GM18520 (cell line): Measurements from ENCODE around the gene ASTN2.

Experiments used
- ATAC-seq: cut with Tn5 transposase; IDR thresholded peaks from one replicate; pipeline ENCODE4 v1.9.1; 2021; ENCODE audit not compliant: unreplicated experiment

The ASTN2 gene

GRCh38 chr9:117303643-117304230 is 111.1 kb downstream of the ASTN2 start:
- ATAC-seq, result no peak

DNA sequence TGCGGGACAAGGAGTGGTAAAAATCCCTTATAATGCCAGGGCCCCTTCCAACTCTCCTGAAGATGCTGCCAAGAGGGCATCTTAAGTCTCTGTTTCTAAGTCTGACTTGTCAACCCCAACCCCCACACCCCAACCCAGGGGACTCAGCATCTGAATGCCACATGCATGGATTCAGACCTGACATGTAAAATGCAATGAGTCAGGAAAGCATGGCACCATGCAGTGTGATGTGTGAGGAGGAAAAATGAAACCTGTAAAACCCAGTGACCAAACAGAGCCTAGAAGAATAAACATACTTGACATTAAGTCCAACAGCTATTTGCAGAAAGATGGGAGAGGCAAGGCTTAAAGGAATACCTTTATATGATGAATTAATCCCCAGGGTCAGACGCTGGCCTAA is 112.4 kb downstream of the ASTN2 start:
- ATAC-seq, result no peak

DNA sequence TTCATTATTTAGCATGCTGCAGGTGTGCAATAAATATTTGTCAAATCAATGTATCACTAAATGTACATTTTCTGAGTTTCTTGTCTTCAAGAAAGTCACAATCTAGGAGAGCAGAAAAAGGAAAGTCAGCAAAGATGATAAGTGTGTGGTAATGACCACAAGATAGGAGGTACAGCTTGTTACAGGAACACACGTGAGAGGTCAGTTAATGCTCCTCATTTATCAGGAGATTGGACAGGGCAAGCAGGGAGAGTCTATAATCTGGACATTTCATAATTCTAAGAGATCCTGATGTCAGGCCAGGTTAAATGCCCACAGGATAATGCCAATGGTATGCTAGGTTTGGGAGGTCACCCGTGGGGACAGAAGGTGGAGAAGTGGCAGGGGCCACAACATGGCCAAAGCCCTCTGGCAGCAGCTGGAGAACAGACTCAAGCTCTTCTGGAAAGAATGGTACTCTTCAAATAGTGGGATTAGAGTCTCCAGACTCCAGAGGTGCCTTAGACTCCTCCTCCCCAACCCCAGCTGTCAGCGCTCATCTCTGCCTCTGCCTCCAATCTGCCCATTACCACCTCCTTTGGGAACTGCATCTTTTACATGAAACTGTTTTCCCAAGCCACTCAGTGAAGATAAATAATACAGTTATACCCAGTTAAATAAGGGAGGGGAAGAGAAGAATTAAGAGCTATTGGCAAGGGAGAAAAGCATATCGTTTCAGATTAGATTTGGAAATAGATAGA is 114.3 kb downstream of the ASTN2 start:
- no peak for ATAC-seq

DNA sequence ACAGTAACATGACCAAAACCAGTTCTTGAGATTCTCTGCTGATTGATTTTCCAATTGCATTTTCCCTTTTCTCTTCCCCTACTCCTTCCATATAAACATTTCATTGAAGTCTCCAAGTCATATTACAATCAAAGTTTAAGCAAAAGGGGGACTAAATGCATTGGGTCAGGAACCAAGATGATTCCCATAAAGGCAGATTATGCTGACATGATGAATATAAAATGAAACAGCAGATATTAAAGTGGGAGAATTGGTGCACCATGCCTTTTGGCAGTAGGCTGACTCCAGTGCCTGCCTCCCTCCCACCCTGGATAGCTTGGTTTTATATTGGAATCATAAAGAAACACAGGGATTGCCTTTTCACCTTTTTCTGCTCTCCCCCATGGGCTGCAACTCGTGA is 118.4 kb downstream of the ASTN2 start:
- no peak for ATAC-seq

- ATAC-seq, result no peak
Observed at GRCh38 chr9:117293206-117294114, 121.4 kb downstream of the ASTN2 start.

DNA sequence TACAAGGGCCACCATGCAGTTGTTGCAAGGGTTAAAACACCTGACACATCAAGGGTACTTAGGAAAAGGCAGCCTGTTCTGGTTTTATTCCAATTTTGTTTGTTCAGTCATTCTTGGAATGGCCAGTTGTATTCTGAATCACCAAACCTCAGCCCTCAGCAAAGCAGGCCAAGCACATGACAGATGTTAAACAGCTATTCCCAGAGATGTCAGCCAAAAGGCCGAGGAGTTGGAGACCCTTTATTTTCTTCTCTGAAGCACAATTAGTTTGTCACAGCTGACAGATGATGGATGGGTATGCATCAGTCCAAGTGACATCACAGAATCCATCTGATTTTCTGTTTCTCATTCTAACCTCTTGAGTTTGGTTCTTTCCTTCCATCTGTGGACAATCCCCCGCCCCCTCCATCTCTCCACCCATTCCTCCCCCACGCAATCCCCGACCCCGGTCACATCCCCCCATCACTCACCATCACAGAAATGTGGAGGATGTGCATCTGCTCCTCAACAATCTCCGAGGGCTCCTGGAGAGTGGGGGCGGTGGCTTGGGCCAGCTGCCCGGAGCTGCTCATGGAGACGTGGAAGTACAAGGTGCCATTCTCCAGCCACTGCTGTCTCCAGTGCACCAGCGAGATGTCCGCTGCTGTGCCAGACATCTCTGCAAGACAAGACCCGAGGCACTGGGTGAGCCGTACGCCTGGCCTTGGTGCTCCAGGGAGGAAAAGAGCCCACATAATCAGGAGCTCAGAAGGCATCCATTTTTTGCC is 123.8 kb downstream of the ASTN2 start:
- no peak for ATAC-seq

DNA sequence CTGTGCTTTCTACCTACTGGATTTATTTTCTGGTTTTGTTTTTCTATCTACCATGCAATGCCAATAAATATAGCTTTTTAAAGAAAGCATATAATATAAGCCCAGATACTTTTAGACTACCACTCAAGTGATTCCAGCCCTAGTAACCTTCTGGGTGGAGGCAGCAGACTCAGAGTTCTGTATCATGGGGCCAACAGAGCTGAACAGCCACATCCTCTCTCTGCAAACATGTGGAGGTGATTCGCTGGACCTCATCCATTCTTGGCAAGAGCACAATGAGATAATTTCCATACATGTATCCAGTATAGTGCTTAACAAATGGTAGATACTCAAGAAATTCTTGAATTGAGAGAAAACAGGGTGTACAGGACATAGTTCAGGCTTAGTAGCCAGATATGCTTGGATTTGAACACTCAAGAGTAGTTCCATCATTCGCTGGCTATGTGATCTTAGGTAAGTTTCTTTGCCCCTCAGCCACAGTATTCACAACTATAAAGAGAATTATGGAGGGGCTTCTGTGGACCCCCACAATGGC is 124.5 kb downstream of the ASTN2 start:
- no peak for ATAC-seq

DNA sequence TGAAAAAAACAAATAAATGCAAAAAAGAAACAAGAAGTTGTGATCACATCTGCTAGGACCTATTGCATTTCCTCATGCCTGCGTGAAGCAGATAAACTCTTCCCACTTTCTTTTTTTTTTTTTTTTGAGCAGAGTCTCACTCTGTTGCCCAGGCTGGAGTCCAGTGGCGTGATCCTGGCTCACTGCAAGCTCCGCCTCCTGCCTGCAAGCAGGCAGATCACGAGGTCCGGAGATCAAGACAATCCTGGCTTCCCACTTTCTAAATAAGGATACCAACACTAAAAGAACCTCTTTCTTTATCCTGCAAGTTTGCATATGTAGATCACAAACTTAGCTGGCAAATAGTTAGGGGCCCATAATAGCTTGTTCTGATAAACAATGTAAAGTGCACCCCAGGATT is 128.6 kb downstream of the ASTN2 start:
- ATAC-seq, result no peak

DNA sequence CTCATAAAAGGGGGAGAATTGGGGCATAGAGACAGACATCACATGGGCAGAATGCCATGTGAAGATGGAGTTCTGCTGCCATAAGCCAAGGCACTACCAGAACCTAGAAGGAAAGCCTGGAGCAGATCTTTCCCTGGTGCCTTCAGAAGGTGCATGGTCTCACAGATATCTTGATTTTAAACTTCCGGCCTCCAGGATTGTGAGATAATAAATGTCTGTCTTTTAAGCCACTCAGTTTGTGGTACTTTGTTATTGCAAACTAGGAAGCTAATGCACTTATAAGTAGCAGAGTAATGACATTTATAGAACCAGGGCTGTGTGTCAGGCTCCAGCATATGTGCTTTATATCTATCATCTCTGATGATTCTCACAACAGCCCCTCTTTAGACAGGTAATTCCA is 130.4 kb downstream of the ASTN2 start:
- ATAC-seq, result no peak

DNA sequence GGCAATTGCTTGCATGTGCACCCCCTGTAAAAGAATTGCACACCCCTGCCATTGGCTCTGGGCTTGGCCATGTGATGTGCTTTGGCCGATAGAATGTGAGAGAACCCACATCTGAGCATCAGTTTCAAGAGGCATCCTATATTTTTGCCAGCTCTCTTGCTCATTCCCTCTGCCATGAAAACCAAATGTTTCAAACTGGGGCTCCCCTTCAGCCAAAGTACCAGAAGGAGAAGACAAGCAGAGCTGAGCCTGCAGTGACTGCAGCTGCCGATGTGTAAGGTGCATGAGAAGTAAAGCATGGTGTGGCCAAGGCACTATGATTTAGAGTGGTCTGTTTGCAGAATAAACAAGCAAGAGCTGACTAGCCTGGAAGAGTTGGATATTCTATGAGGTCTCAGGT is 132.3 kb downstream of the ASTN2 start:
- ATAC-seq, result no peak

GRCh38 chr9:117278471-117279035 is 136.3 kb downstream of the ASTN2 start:
- no peak for ATAC-seq

DNA sequence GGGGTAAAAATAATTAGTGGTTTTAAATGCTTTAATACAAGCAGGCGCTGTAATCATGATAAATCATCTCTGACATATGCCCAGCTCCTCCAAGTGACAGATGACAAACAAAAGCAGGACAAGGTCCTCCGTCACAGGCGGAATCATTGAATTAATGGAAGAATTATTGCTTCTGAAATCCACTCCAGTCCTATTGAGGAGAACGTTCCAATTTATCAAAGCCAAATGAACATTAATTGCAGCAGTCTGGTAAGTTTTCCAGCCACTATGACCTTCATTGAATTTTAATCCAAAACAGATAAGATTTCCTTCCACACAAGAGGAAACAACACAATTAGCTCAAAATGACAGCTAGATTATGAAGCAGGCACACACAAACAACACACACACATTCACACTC is 136.8 kb downstream of the ASTN2 start:
- no peak for ATAC-seq

DNA sequence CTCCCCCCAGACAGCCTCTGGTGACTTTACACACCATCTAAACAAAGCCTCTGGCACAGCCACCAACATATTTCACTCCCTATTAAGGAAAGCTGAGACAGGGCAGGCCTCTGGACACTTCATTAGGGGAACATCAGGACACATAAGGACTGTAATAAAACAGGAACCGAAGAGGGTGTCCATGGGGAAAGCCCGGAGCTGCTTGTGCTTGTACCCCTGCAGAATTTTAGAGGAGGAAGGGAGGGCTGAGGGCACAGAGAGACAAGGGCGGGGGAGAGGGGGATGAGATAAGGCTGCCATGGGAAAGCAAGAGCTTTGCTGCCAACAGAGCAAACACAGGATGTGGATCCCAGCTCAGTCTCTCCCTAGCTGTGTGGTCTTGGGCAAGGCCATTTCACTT is 138.4 kb downstream of the ASTN2 start:
- no peak for ATAC-seq

- ATAC-seq, result no peak
Observed at GRCh38 chr9:117273612-117274011, 141.2 kb downstream of the ASTN2 start.

- ATAC-seq, result no peak
Observed at GRCh38 chr9:117268847-117269446, 145.9 kb downstream of the ASTN2 start.

DNA sequence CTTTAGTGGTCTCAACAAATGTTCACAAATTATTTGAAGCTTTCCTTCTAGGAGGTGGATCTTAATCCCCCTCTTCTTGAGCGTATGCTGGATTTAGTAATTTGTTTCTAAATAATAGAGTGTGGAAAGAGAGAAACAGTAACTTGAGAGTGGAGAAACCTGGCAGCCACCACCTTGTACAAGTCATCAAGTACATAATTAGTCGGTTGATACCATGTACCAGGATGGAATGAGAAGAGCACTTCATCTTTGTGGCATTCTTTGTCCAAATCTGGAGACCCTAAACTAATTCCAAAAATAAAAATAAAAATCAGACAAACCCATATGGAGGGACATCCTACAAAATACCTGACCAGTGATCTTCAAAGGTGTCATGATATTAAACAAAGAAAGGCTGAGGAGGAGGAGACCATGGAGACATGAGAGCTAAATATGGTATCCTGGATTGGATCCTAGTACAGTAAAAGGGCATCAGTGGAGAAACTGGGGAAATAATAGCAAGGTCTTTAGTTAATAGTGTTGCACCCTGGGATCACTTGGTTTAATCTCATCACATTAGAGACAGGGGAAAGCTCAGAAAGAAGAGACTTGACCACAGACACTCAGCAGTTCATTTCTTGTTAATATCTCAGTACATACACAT is 147.9 kb downstream of the ASTN2 start:
- ATAC-seq, result no peak

GRCh38 chr9:117265253-117265652 is 149.6 kb downstream of the ASTN2 start:
- ATAC-seq, result no peak

- ATAC-seq, result no peak
Observed at GRCh38 chr9:117258184-117258866, 156.5 kb downstream of the ASTN2 start.

- no peak for ATAC-seq
Observed at GRCh38 chr9:117253261-117253660, 161.6 kb downstream of the ASTN2 start.
